IMR-90 (cell line): Measurements from ENCODE around the gene PREP. TPM values are rescaled to one million over a fixed set of nuclear protein-coding genes. Genes with fewer than 3 reads are reported as not detected.

ENCODE experiments used
- ATAC-seq: fragments of 200-7000 bp; cut with Tn5 transposase; 2 replicates; pipeline ENCODE4 v1.9.1; 2020; ENCODE audit warnings: low read depth, mild to moderate bottlenecking, moderate library complexity
- BruUV-seq: library from RNA; stranded (reverse); fragments of 400-500 nt; replicated peaks from 2 replicates; lab custom pipeline; 2021; lab: Mats Ljungman, UMichigan
- CTCF ChIA-PET: fragments of 300-600 bp; formaldehyde crosslinking; extraction: SDS; loops from one replicate; lab custom pipeline; 2021; ENCODE audit warnings: antibody characterized with exemption; lab: Yijun Ruan, JAX
- POLR2A ChIA-PET: fragments of 300-600 bp; sonication (Branson Sonifier 250); formaldehyde crosslinking; loops from one replicate; lab custom pipeline; 2022; ENCODE audit warnings: antibody characterized with exemption; ENCODE audit not compliant: unreplicated experiment; lab: Charles Lee
- DNase-seq: peaks from one replicate; pipeline ENCODE4 v3.0.0; 2013
- H2AFZ ChIP-seq: replicated peaks from 2 replicates; pipeline ENCODE3; 2013; ENCODE audit warnings: low read length, mild to moderate bottlenecking; ENCODE audit not compliant: poor library complexity
- H2AK5ac ChIP-seq: 2 replicates; pipeline ENCODE4 v1.6.1; 2013; ENCODE audit warnings: low read depth, low read length, inconsistent platforms
- H2AK9ac ChIP-seq: replicated peaks from 2 replicates; pipeline ENCODE3; 2013; ENCODE audit warnings: mild to moderate bottlenecking, low read depth, low read length, moderate library complexity; ENCODE audit not compliant: poor library complexity
- H2BK120ac ChIP-seq: 2 replicates; pipeline ENCODE4 v1.6.1; 2013; ENCODE audit warnings: low read depth, low read length, inconsistent platforms
- H2BK15ac ChIP-seq: 3 replicates; pipeline ENCODE4 v1.6.1; 2013; ENCODE audit warnings: low read depth, low read length, inconsistent platforms
- H2BK20ac ChIP-seq: 2 replicates; pipeline ENCODE4 v1.6.1; 2013; ENCODE audit warnings: low read depth, mild to moderate bottlenecking, inconsistent platforms, low read length, moderate library complexity
- H2BK5ac ChIP-seq: 2 replicates; pipeline ENCODE4 v1.6.1; 2013; ENCODE audit warnings: mild to moderate bottlenecking, low read depth, low read length, inconsistent platforms; ENCODE audit not compliant: poor library complexity, severe bottlenecking
- H3K14ac ChIP-seq: replicated peaks from 2 replicates; pipeline ENCODE4 v1.6.1; 2013; ENCODE audit warnings: low read depth, low read length, inconsistent platforms
- H3K18ac ChIP-seq: 2 replicates; pipeline ENCODE4 v1.6.1; 2013; ENCODE audit warnings: low read depth, low read length, control low read depth
- H3K23ac ChIP-seq: 2 replicates; pipeline ENCODE4 v1.6.1; 2013; ENCODE audit warnings: low read depth, low read length, inconsistent platforms
- H3K27ac ChIP-seq: 2 replicates; pipeline ENCODE4 v1.5.1; 2013; ENCODE audit warnings: mild to moderate bottlenecking, control low read depth, low read length; ENCODE audit not compliant: insufficient read depth
- H3K27me3 ChIP-seq: 2 replicates; pipeline ENCODE4 v1.6.1; 2013; ENCODE audit warnings: low read length; ENCODE audit not compliant: control insufficient read depth, insufficient read depth
- H3K36me3 ChIP-seq: 2 replicates; pipeline ENCODE4 v1.6.1; 2013; ENCODE audit warnings: low read length, mixed read lengths; ENCODE audit not compliant: control insufficient read depth, insufficient read depth
- H3K4ac ChIP-seq: 2 replicates; pipeline ENCODE4 v1.6.1; 2013; ENCODE audit warnings: low read depth, low read length, inconsistent platforms
- H3K4me1 ChIP-seq: 2 replicates; pipeline ENCODE4 v1.6.1; 2013; ENCODE audit warnings: low read length, mixed read lengths; ENCODE audit not compliant: control insufficient read depth, insufficient read depth
- H3K4me2 ChIP-seq: 2 replicates; pipeline ENCODE4 v1.6.1; 2013; ENCODE audit warnings: low read depth, mild to moderate bottlenecking, control low read depth, low read length, moderate library complexity
- H3K4me3 ChIP-seq: 2 replicates; pipeline ENCODE4 v1.5.1; 2013; ENCODE audit warnings: low read depth, mild to moderate bottlenecking, control low read depth, low read length, moderate library complexity; ENCODE audit not compliant: insufficient read depth
- H3K56ac ChIP-seq: 2 replicates; pipeline ENCODE4 v1.6.1; 2013; ENCODE audit warnings: low read length, inconsistent platforms; ENCODE audit not compliant: insufficient read depth; ENCODE audit errors: extremely low read depth
- H3K79me1 ChIP-seq, 2 experiments: 2 replicates each; pipeline ENCODE4 v1.6.1; 2013; ENCODE audit warnings: low read length in 2 of 2, inconsistent platforms in 1 of 2, low read depth in 1 of 2
- H3K9ac ChIP-seq: 2 replicates; pipeline ENCODE4 v1.6.1; 2013; ENCODE audit warnings: low read depth, low read length, control low read depth
- H3K9me1 ChIP-seq: 2 replicates; pipeline ENCODE4 v1.6.1; 2013; ENCODE audit warnings: low read length, inconsistent platforms; ENCODE audit not compliant: insufficient read depth
- H3K9me3 ChIP-seq: 2 replicates; pipeline ENCODE4 v1.6.1; 2013; ENCODE audit warnings: low read length; ENCODE audit not compliant: control insufficient read depth, insufficient read depth
- H4K20me1 ChIP-seq: 2 replicates; pipeline ENCODE4 v1.6.1; 2013; ENCODE audit warnings: low read length, inconsistent platforms; ENCODE audit not compliant: insufficient read depth
- H4K5ac ChIP-seq: 2 replicates; pipeline ENCODE4 v1.6.1; 2013; ENCODE audit warnings: mild to moderate bottlenecking, low read depth, low read length, control low read depth
- H4K8ac ChIP-seq, 2 experiments: 2 replicates each; pipeline ENCODE4 v1.6.1; 2013; ENCODE audit warnings: low read depth in 2 of 2, low read length in 2 of 2, control low read depth in 1 of 2, inconsistent platforms in 1 of 2
- H4K91ac ChIP-seq: 2 replicates; pipeline ENCODE4 v1.6.1; 2013; ENCODE audit warnings: low read depth, low read length, inconsistent platforms; ENCODE audit not compliant: insufficient read depth
- BHLHE40 ChIP-seq: fragments of 150-350 bp; IDR thresholded peaks from 2 replicates; pipeline ENCODE4 v1.6.1; 2016; ENCODE audit warnings: mild to moderate bottlenecking, low read depth, low read length
- CEBPB ChIP-seq: IDR thresholded peaks from 2 replicates; pipeline ENCODE4 v1.6.1; 2012; ENCODE audit warnings: low read depth, low read length, improper control_type of control experiment
- ELK1 ChIP-seq: fragments of 150-350 bp; IDR thresholded peaks from 2 replicates; pipeline ENCODE4 v1.6.1; 2016; ENCODE audit warnings: low read depth, mild to moderate bottlenecking, low read length, moderate library complexity, borderline replicate concordance
- FOS ChIP-seq: fragments of 150-350 bp; IDR thresholded peaks from 2 replicates; pipeline ENCODE4 v1.6.1; 2016; ENCODE audit warnings: low read depth, low read length
- RAD21 ChIP-seq: IDR thresholded peaks from 2 replicates; pipeline ENCODE4 v1.6.1; 2012; ENCODE audit warnings: low read length, improper control_type of control experiment
- WGBS, 2 experiments: methylation state at CpG; one replicate each; pipeline versions ENCODE4 v1.1.5 to v1.1.7; 2013; ENCODE audit warnings: missing lambda C conversion rate in 2 of 2; ENCODE audit not compliant: insufficient read length in 1 of 2; ENCODE audit errors: extremely low coverage in 2 of 2; 5-methylcytosine and 5-hydroxymethylcytosine counted together
- dilution Hi-C: fragments of 300-500 bp; cut with HindIII; formaldehyde crosslinking; loops from one replicate; pipeline ENCODE4 v1.14.3; 2018; ENCODE audit warnings: low sequenced_read_pairs; ENCODE audit not compliant: unreplicated experiment
- in situ Hi-C: fragments of 300-500 bp; cut with MboI; formaldehyde crosslinking; loops from 3 replicates; pipeline ENCODE4 v1.14.3; 2019; ENCODE audit warnings: low sequenced_read_pairs, inconsistent platforms, mixed read lengths
- intact Hi-C: fragments of 100-400 bp; cut with micrococcal nuclease; formaldehyde crosslinking; loops from 2 replicates; pipeline ENCODE4 v1.10.0; 2022
- polyA plus RNA-seq, 3 experiments: library from polyadenylated mRNA; depleted of rRNA; stranded (reverse); fragments of >200 nt; gene quantifications; 2 replicates each; pipeline ENCODE4 v1.2.3, GENCODE V29; 2012; ENCODE audit warnings: low replicate concordance in 1 of 3
- total RNA-seq: library from RNA; depleted of rRNA; stranded (reverse); fragments of >200 nt; gene quantifications from 2 replicates; pipeline ENCODE4 v1.2.3, GENCODE V29; 2012

PREP gene
- total and polyA plus RNA-seq, 2 of the 4 experiments (the other 2 are of a cell fraction) = 21.0 to 25.7 TPM

GRCh38 chr6:105243487-105243886, 159.4 kb downstream of the PREP start:
- H2AK5ac ChIP-seq = no peak overlapping the region
- peak overlapping the region; percentile 18; the same call in 1 of the 2 replicates for H3K18ac ChIP-seq
- peak; percentile 50 for DNase-seq
- H3K27me3 ChIP-seq = peaks cover 2% of the 10 kb centered on the region; the same call in 1 of the 2 replicates
- H4K91ac ChIP-seq = no peak overlapping the region
- intact Hi-C loops (loop anchor here (5.0 kb wide), 1 partner anchor 66 kb away; no protein-coding TSS in a partner anchor), dilution Hi-C loops (no loop called here), in situ Hi-C loops (no loop called here)
- BruUV-seq = no TSS peak
- peak overlapping the region; percentile 84 for H3K4me2 ChIP-seq
- no peak overlapping the region for H2AK9ac ChIP-seq
- no peaks in the 10 kb centered on the region for H4K20me1 ChIP-seq
- H3K9me1 ChIP-seq = no peaks in the 10 kb centered on the region
- H3K4me1 ChIP-seq = peaks cover 4% of the 10 kb centered on the region
- H3K14ac ChIP-seq = no peak overlapping the region
- H3K36me3 ChIP-seq = no peaks in the 10 kb centered on the region
- no peak overlapping the region for H3K4me3 ChIP-seq
- H4K5ac ChIP-seq = no peak overlapping the region
- H2BK20ac ChIP-seq = no peak overlapping the region
- H4K8ac ChIP-seq = no peak overlapping the region
- no peaks in the 10 kb centered on the region for H3K9me3 ChIP-seq
- TF ChIP-seq CEBPB (peak; percentile 47), ELK1 (no peak), BHLHE40 (no peak), RAD21 (no peak), FOS (0 out of 2 replicates have a peak, but pooled peaks have one; percentile 29)
- no peak overlapping the region for H3K4ac ChIP-seq
- H2BK5ac ChIP-seq = no peak overlapping the region
- H3K9ac ChIP-seq = no peak overlapping the region
- no peak overlapping the region for H2AFZ ChIP-seq
- CTCF ChIA-PET = no interaction called here
- no peaks in the 10 kb centered on the region for H3K79me1 ChIP-seq
- no CpG with 5 or more reads among the region's 2 CpGs for WGBS, 2 experiments
- POLR2A ChIA-PET = no interaction called here
- no peak overlapping the region for H2BK15ac ChIP-seq
- H3K23ac ChIP-seq = no peak overlapping the region
- ATAC-seq = peak; percentile 68
- no peak overlapping the region for H2BK120ac ChIP-seq
- H3K56ac ChIP-seq = no peak overlapping the region
- H3K27ac ChIP-seq = no peak overlapping the region
